Testis (tissue), 2 donors: ENCODE measurements around the gene CNBD2.
"Not testable (repeated sequence)": the region's sequence is repeated elsewhere in the genome, so short reads cannot be mapped to it uniquely, and the experiment has no call there.

Experiments used
- POLR2A ChIP-seq: fragments of 450-650 bp; IDR thresholded peaks from one replicate; pipeline ENCODE4 v1.6.1; 2017; ENCODE audit warnings: antibody characterized with exemption, mild to moderate bottlenecking, moderate library complexity
- TF ChIP-seq, protein P1 (sequence below), 3 experiments: fragments of 450-650 bp in 2 of 3; fragments of 200-600 bp in 1 of 3; sonication (generic) in 1 of 3; IDR thresholded peaks; one replicate each; pipeline ENCODE4 v1.5.1; 2016 to 2019; ENCODE audit warnings: antibody characterized with exemption in 3 of 3, mild to moderate bottlenecking in 2 of 3, moderate library complexity in 1 of 3

DNA sequence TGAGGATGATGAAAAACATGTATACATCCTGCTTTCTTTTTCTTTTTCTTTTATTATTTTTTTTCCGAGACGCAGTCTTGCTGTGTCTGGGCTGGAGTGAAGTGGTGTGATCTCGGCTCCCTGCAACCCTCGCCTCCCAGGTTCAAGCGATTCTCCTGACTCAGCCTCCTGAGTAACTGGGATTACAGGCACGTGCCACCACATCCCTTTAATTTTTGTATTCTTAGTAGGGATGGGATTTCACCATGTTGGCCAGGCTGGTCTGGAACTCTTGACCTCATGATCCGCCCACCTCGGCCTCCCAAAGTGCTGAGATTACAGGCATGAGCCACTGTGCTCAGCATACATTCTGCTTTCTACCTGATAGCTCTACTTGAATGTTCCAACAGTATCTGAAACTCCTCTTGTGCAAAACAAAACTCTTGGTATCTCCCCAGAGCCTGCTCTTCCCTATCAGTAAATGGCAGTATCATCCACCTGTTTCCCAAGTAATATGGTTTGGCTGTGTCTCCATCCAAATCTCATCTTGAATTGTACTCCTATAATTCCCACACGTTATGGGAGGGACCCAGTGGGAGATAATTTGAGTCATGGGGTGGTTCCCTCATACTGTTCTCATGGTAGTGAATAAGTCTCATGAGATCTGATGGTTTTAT lies 85.6 kb downstream of the CNBD2 start:
- not testable (repeated sequence) for TF ChIP-seq POLR2A
- TF ChIP-seq, protein P1, sequence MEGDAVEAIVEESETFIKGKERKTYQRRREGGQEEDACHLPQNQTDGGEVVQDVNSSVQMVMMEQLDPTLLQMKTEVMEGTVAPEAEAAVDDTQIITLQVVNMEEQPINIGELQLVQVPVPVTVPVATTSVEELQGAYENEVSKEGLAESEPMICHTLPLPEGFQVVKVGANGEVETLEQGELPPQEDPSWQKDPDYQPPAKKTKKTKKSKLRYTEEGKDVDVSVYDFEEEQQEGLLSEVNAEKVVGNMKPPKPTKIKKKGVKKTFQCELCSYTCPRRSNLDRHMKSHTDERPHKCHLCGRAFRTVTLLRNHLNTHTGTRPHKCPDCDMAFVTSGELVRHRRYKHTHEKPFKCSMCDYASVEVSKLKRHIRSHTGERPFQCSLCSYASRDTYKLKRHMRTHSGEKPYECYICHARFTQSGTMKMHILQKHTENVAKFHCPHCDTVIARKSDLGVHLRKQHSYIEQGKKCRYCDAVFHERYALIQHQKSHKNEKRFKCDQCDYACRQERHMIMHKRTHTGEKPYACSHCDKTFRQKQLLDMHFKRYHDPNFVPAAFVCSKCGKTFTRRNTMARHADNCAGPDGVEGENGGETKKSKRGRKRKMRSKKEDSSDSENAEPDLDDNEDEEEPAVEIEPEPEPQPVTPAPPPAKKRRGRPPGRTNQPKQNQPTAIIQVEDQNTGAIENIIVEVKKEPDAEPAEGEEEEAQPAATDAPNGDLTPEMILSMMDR (IDR thresholded peaks at IDR 0.05) = not testable (repeated sequence)
